H1 (cell line): ENCODE data around the gene STAG1. TPM values are rescaled to one million over a fixed set of nuclear protein-coding genes. Genes with fewer than 3 reads are reported as not detected.

Source experiments
- CTCF ChIA-PET: fragments of 300-600 bp; sonication (Branson Sonifier 250); formaldehyde crosslinking; loops from one replicate; lab custom pipeline; 2021; ENCODE audit not compliant: partially characterized antibody; lab: Charles Lee
- POLR2A ChIA-PET: fragments of 300-600 bp; sonication (Branson Sonifier 250); formaldehyde crosslinking; loops from one replicate; lab custom pipeline; 2021; ENCODE audit warnings: inconsistent platforms; ENCODE audit not compliant: partially characterized antibody; lab: Charles Lee
- DNase-seq, 2 experiments: peaks; one replicate each; pipeline versions ENCODE4 v3.0.0 to v3.0.0-alpha.2; 2010 to 2022; ENCODE audit warnings: low spot score in 2 of 2, low read depth in 1 of 2, mixed read lengths in 1 of 2
- FAIRE-seq: peaks from 2 replicates; lab custom pipeline; 2011; peaks lifted over from hg19 to GRCh38; lab: Jason Lieb, UNC
- H2AFZ ChIP-seq: 2 replicates; pipeline ENCODE4 v1.8.1; 2012; ENCODE audit warnings: low read length, inconsistent platforms
- H2AK5ac ChIP-seq: 2 replicates; pipeline ENCODE4 v1.6.1; 2013; ENCODE audit warnings: low read depth, low read length
- H2BK120ac ChIP-seq: replicated peaks from 2 replicates; pipeline ENCODE3; 2013; ENCODE audit warnings: low read depth, low read length, inconsistent platforms
- H2BK12ac ChIP-seq: 2 replicates; pipeline ENCODE4 v1.6.1; 2013; ENCODE audit warnings: low read depth, low read length
- H2BK15ac ChIP-seq: 2 replicates; pipeline ENCODE4 v1.6.1; 2013; ENCODE audit warnings: low read length
- H2BK20ac ChIP-seq: 2 replicates; pipeline ENCODE4 v1.6.1; 2013; ENCODE audit warnings: low read length
- H2BK5ac ChIP-seq: 2 replicates; pipeline ENCODE4 v1.6.1; 2013; ENCODE audit warnings: low read depth, low read length
- H3K14ac ChIP-seq: 2 replicates; pipeline ENCODE4 v1.6.1; 2013; ENCODE audit warnings: inconsistent platforms; ENCODE audit not compliant: insufficient read length
- H3K18ac ChIP-seq: 2 replicates; pipeline ENCODE4 v1.6.1; 2013; ENCODE audit warnings: low read length; ENCODE audit errors: extremely low read depth
- H3K23ac ChIP-seq: 2 replicates; pipeline ENCODE4 v1.6.1; 2013; ENCODE audit warnings: inconsistent platforms; ENCODE audit not compliant: insufficient read length
- H3K23me2 ChIP-seq: 2 replicates; pipeline ENCODE4 v1.6.1; 2013; ENCODE audit warnings: low read depth, low read length
- H3K27ac ChIP-seq: 2 replicates; pipeline ENCODE4 v1.6.1; 2011; ENCODE audit warnings: low read depth, low read length, inconsistent platforms
- H3K27me3 ChIP-seq, 4 experiments: replicated peaks in 1 of 4; 1 replicate in 1 of 4; 2 replicates in 3 of 4; pipeline versions ENCODE4 v1.6.1 to v1.8.1; 2011 to 2013; ENCODE audit warnings: low read length in 3 of 4, mild to moderate bottlenecking in 3 of 4, inconsistent platforms in 2 of 4, mixed read lengths in 2 of 4, moderate library complexity in 1 of 4; ENCODE audit not compliant: control insufficient read depth in 3 of 4, insufficient read depth in 3 of 4; ENCODE audit errors: extremely low read depth in 1 of 4
- H3K36me3 ChIP-seq, 4 experiments: 2 replicates each; pipeline versions ENCODE4 v1.6.1 to v1.8.1; 2011 to 2013; ENCODE audit warnings: mild to moderate bottlenecking in 4 of 4, low read length in 3 of 4, moderate library complexity in 2 of 4, control low read depth in 1 of 4, inconsistent platforms in 1 of 4; ENCODE audit not compliant: insufficient read depth in 4 of 4, control insufficient read depth in 2 of 4
- H3K4ac ChIP-seq: replicated peaks from 2 replicates; pipeline ENCODE3; 2013; ENCODE audit warnings: low read length, low read depth, mixed read lengths, inconsistent platforms; ENCODE audit not compliant: insufficient read length
- H3K4me1 ChIP-seq, 4 experiments: replicated peaks in 1 of 4; 1 replicate in 1 of 4; 2 replicates in 3 of 4; pipeline versions ENCODE4 v1.6.1 to v1.8.1; 2011 to 2013; ENCODE audit warnings: low read length in 3 of 4, inconsistent platforms in 2 of 4, mixed read lengths in 1 of 4; ENCODE audit not compliant: insufficient read depth in 4 of 4, control insufficient read depth in 3 of 4
- H3K4me2 ChIP-seq, 2 experiments: 2 replicates each; pipeline versions ENCODE4 v1.6.1 to v1.8.1; 2011 to 2013; ENCODE audit warnings: low read depth in 2 of 2, low read length in 2 of 2, control low read depth in 1 of 2, inconsistent platforms in 1 of 2, mild to moderate bottlenecking in 1 of 2; ENCODE audit not compliant: insufficient read depth in 1 of 2
- H3K4me3 ChIP-seq, 4 experiments: fragments of 200-600, 300-600 bp in 1 of 4; sonication (generic), shearing (Covaris generic), sonication (Bioruptor Twin) in 1 of 4; 2 replicates each; pipeline versions ENCODE4 v1.5.1 to v1.8.1; 2011 to 2016; ENCODE audit warnings: low read length in 4 of 4, low read depth in 3 of 4, control low read depth in 2 of 4, inconsistent platforms in 2 of 4, mild to moderate bottlenecking in 2 of 4, mixed read lengths in 1 of 4, moderate library complexity in 1 of 4; ENCODE audit not compliant: insufficient read depth in 2 of 4; ENCODE audit errors: extremely low read depth in 1 of 4
- H3K56ac ChIP-seq: replicated peaks from 2 replicates; pipeline ENCODE3; 2013; ENCODE audit warnings: low read depth, mild to moderate bottlenecking, mixed read lengths, low read length, inconsistent platforms; ENCODE audit not compliant: insufficient read length
- H3K79me1 ChIP-seq: 2 replicates; pipeline ENCODE4 v1.6.1; 2013; ENCODE audit warnings: low read depth, low read length, control low read depth
- H3K79me2 ChIP-seq, 2 experiments: 2 replicates each; pipeline versions ENCODE4 v1.6.1 to v1.8.1; 2012 to 2013; ENCODE audit warnings: low read length in 2 of 2, mild to moderate bottlenecking in 2 of 2, inconsistent platforms in 1 of 2; ENCODE audit not compliant: insufficient read depth in 2 of 2, control insufficient read depth in 1 of 2
- H3K9ac ChIP-seq, 4 experiments: replicated peaks in 1 of 4; 1 replicate in 1 of 4; 2 replicates in 3 of 4; pipeline versions ENCODE4 v1.6.1 to v1.8.1; 2011 to 2013; ENCODE audit warnings: low read depth in 3 of 4, low read length in 3 of 4, control low read depth in 2 of 4, mild to moderate bottlenecking in 2 of 4, moderate library complexity in 2 of 4, inconsistent platforms in 1 of 4; ENCODE audit errors: extremely low read depth in 1 of 4
- H3K9me3 ChIP-seq, 2 experiments: 2 replicates each; pipeline versions ENCODE4 v1.6.1 to v1.8.1; 2012 to 2013; ENCODE audit warnings: mild to moderate bottlenecking in 2 of 2, moderate library complexity in 2 of 2, control low read depth in 1 of 2, inconsistent platforms in 1 of 2, low read depth in 1 of 2, low read length in 1 of 2, mixed read lengths in 1 of 2; ENCODE audit not compliant: insufficient read depth in 2 of 2
- H4K20me1 ChIP-seq, 2 experiments: replicated peaks in 1 of 2; 2 replicates each; pipeline versions ENCODE3 to v1.8.1; 2011 to 2013; ENCODE audit warnings: inconsistent platforms in 2 of 2, low read length in 2 of 2, mild to moderate bottlenecking in 1 of 2; ENCODE audit not compliant: insufficient read depth in 2 of 2, control insufficient read depth in 1 of 2
- H4K5ac ChIP-seq: 2 replicates; pipeline ENCODE4 v1.6.1; 2013; ENCODE audit warnings: low read length, low read depth, mixed read lengths, inconsistent platforms; ENCODE audit not compliant: insufficient read length
- H4K8ac ChIP-seq: 2 replicates; pipeline ENCODE4 v1.8.0; 2013; ENCODE audit warnings: mild to moderate bottlenecking, moderate library complexity, low read length, inconsistent platforms; ENCODE audit not compliant: insufficient read depth; ENCODE audit errors: extremely low read depth
- H4K91ac ChIP-seq: replicated peaks from 2 replicates; pipeline ENCODE3; 2013; ENCODE audit warnings: low read length, mixed read lengths, inconsistent platforms; ENCODE audit not compliant: insufficient read length
- JUN ChIP-seq: IDR thresholded peaks from 2 replicates; pipeline ENCODE4 v1.6.1; 2011; ENCODE audit warnings: low read depth, mild to moderate bottlenecking, improper control_type of control experiment, low read length
- SIN3A ChIP-seq, 2 experiments: IDR thresholded peaks in 1 of 2; conservative IDR thresholded peaks in 1 of 2; 2 replicates each; pipeline ENCODE4 v1.6.1; 2011 to 2012; ENCODE audit warnings: low read length in 2 of 2, improper control_type of control experiment in 1 of 2, low read depth in 1 of 2, mild to moderate bottlenecking in 1 of 2
- SP4 ChIP-seq: IDR thresholded peaks from 2 replicates; pipeline ENCODE4 v1.6.1; 2012; ENCODE audit warnings: low read length, inconsistent platforms
- YY1 ChIP-seq: IDR thresholded peaks from 2 replicates; pipeline ENCODE4 v1.6.1; 2011; ENCODE audit warnings: low read depth, mild to moderate bottlenecking, low read length
- WGBS, 2 experiments: shearing (Covaris generic) in 1 of 2; methylation state at CpG; one replicate each; pipeline versions ENCODE4 v1.1.6 to v1.1.7; 2013 to 2015; ENCODE audit warnings: low lambda C conversion rate in 2 of 2, mixed read lengths in 2 of 2, inconsistent platforms in 1 of 2, low coverage in 1 of 2, missing lambda C conversion rate in 1 of 2; ENCODE audit not compliant: insufficient replicate concordance in 2 of 2, insufficient coverage in 1 of 2, insufficient read length in 1 of 2; ENCODE audit errors: extremely low coverage in 1 of 2, missing lambda C conversion rate in 1 of 2; 5-methylcytosine and 5-hydroxymethylcytosine counted together
- polyA plus RNA-seq, 7 experiments: library from polyadenylated mRNA; depleted of rRNA in 3 of 7; stranded (reverse) in 5 of 7; unstranded in 2 of 7; fragments of >200 nt in 5 of 7; fragments of 200-250 nt in 2 of 7; gene quantifications; 1 replicate in 5 of 7; 2 replicates in 1 of 7; 4 replicates in 1 of 7; pipeline versions ENCODE4 v1.2.1 to v1.2.3, GENCODE V29; 2011 to 2013; ENCODE audit warnings: missing spikeins in 2 of 7, mixed read lengths in 2 of 7
- total RNA-seq: library from RNA; stranded (reverse); fragmentation: NEBNext Ultra II Directional; extraction: Animal tissue kit (Norgen Biotek cat#: 25700); gene quantifications from 2 replicates; pipeline ENCODE4 v1.2.1, GENCODE V29; 2021

The STAG1 gene
- total and polyA plus RNA-seq, 2 of the 8 experiments (the other 6 are each of a cell fraction or from before 2014, with no cell fraction given): 4.6 to 23.4 TPM

GRCh38 chr3:136753326-136753939 is 1.3 kb upstream of the STAG1 start:
- Histone ChIP-seq H2AK5ac (no peak overlapping the region), H3K4me3 (peak overlapping the region; percentile 78 to 90 (median 82)), H3K27me3 (no peaks in the 10 kb centered on the region), H2BK5ac (peak overlapping the region; percentile 80), H3K23ac (no peak overlapping the region), H3K36me3 (no peaks in the 10 kb centered on the region), H3K18ac (no peak overlapping the region; the same call in 1 of the 2 replicates), H3K9me3 (no peaks in the 10 kb centered on the region), H3K14ac (no peak overlapping the region), H2BK15ac (0 out of 2 replicates have a peak overlapping the region, but pooled peaks have one; percentile 88), H3K9ac (peak overlapping the region in 3 of 4 experiments; percentile 92 to 94 (median 93); a peak in 6 of 7 replicates), H3K4ac (no peak overlapping the region), H4K5ac (no peak overlapping the region), H4K20me1 (no peaks in the 10 kb centered on the region), H3K4me2 (peak overlapping the region; percentile 81 to 84), H3K23me2 (peaks cover 8% of the 10 kb centered on the region), H3K79me2 (peaks cover 10 to 27% of the 10 kb centered on the region in 2 experiments), H3K56ac (peak overlapping the region; percentile 3), H3K27ac (peak overlapping the region; percentile 96), H2BK12ac (no peak overlapping the region; the same call in none of the 2 replicates), H3K4me1 (peaks cover 3 to 16% (median 7%) of the 10 kb centered on the region in 4 experiments; a peak in 5 of 7 replicates), H4K8ac (no peak overlapping the region), H3K79me1 (no peaks in the 10 kb centered on the region), H2BK120ac (no peak overlapping the region), H2AFZ (no peak overlapping the region; the same call in 1 of the 2 replicates), H4K91ac (no peak overlapping the region), H2BK20ac (no peak overlapping the region)
- FAIRE-seq (no peak), DNase-seq (no peak)
- POLR2A ChIA-PET: interaction anchor here (0.6 to 2.0 kb wide), 16 partner anchors 12 to 557 kb away, joined by 3 to 39 read pairs (median 4); partner anchors contain the start of genes IL20RB, MSL2 and NCK1
- 66% methylated on average over 11 of the region's 11 CpGs; no CpG with 5 or more reads in 1 of the 2 experiments for WGBS, 2 experiments
- no peak for TF ChIP-seq JUN
- no peak for TF ChIP-seq YY1
- no peak for TF ChIP-seq SIN3A (conservative IDR thresholded peaks at IDR 0.05 in 1 of 2, IDR thresholded peaks at IDR 0.05 in 1 of 2; ENCODE audit: low read depth in 1 of 2, low read length in 2 of 2)
- no peak for TF ChIP-seq SP4
- CTCF ChIA-PET: interaction anchor here (0.6 to 2.0 kb wide), 16 partner anchors 11 to 394 kb away, joined by 3 to 22 read pairs (median 4); partner anchors contain the start of gene NCK1
